Measurements from ENCODE around the gene AKT2. TPM values are rescaled to one million over a fixed set of nuclear protein-coding genes. Genes with fewer than 3 reads are reported as not detected.

AKT2 gene
- total RNA-seq, 1 donor from 2014 or later: 85.1 TPM

GRCh38 chr19:40241125-40241808, 43.9 kb downstream of the AKT2 start:
- peaks cover 2% of the 10 kb centered on the region for H3K27me3 Mint-ChIP-seq (ENCODE audit: insufficient read depth, low read depth)
- Histone ChIP-seq H4K20me1 (ENCODE audit: low read depth) (peaks cover 19% of the 10 kb centered on the region), H3K27me3 (no peaks in the 10 kb centered on the region), H3K79me2 (ENCODE audit: low read depth) (no peaks in the 10 kb centered on the region), H3K4me1 (no peaks in the 10 kb centered on the region), H3K27ac (no peak overlapping the region), H3K36me3 (no peaks in the 10 kb centered on the region), H3K4me3 (no peak overlapping the region), H3K4me2 (no peak overlapping the region), H3F3A (ENCODE audit: low read depth) (no peaks in the 10 kb centered on the region), H2AFZ (replicated peaks) (no peak overlapping the region), H3K9me3 (ENCODE audit: low read depth) (no peaks in the 10 kb centered on the region), H3K9ac (no peak overlapping the region)
- peaks cover 12% of the 10 kb centered on the region for H3K36me3 Mint-ChIP-seq
- no peak overlapping the region for H3K27ac Mint-ChIP-seq
- H3K4me3 Mint-ChIP-seq: no peak overlapping the region
- no peaks in the 10 kb centered on the region for H3K9me3 Mint-ChIP-seq
- TF ChIP-seq, protein P1, sequence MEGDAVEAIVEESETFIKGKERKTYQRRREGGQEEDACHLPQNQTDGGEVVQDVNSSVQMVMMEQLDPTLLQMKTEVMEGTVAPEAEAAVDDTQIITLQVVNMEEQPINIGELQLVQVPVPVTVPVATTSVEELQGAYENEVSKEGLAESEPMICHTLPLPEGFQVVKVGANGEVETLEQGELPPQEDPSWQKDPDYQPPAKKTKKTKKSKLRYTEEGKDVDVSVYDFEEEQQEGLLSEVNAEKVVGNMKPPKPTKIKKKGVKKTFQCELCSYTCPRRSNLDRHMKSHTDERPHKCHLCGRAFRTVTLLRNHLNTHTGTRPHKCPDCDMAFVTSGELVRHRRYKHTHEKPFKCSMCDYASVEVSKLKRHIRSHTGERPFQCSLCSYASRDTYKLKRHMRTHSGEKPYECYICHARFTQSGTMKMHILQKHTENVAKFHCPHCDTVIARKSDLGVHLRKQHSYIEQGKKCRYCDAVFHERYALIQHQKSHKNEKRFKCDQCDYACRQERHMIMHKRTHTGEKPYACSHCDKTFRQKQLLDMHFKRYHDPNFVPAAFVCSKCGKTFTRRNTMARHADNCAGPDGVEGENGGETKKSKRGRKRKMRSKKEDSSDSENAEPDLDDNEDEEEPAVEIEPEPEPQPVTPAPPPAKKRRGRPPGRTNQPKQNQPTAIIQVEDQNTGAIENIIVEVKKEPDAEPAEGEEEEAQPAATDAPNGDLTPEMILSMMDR (IDR thresholded peaks at IDR 0.05): no peak
- TF ChIP-seq EZH2 (IDR thresholded peaks at IDR 0.05) (no peak), EZH2phosphoT487 (IDR thresholded peaks at IDR 0.05) (no peak)
- H3K4me1 Mint-ChIP-seq: peaks cover 12% of the 10 kb centered on the region
- DNase-seq (ENCODE audit: low spot score): no peak

DNA sequence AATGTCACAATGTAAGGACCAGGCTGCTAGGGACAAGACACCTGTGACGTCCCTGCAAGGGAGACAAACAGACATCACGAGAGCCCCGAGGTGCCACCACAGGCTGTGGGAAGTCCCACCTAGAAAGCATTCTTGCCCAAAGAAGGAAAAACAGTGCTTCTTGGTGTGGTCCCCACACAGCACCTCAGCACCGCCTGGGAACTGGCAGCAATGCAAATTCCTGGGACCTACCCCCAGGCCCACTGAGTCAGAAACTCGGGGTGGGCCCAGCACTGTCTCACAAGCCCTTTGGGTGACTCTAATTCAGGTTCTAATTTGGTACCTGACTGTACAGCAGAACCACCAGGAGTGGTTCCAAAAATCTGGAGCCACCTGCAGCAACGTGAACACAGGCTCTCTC, 44.8 kb downstream of the AKT2 start:
- peaks cover 12% of the 10 kb centered on the region for H3K36me3 Mint-ChIP-seq
- H3K9me3 Mint-ChIP-seq: no peaks in the 10 kb centered on the region
- Histone ChIP-seq H2AFZ (replicated peaks) (no peak overlapping the region), H3F3A (ENCODE audit: low read depth) (no peaks in the 10 kb centered on the region), H4K20me1 (ENCODE audit: low read depth) (peaks cover 14% of the 10 kb centered on the region), H3K27me3 (no peaks in the 10 kb centered on the region), H3K9me3 (ENCODE audit: low read depth) (no peaks in the 10 kb centered on the region), H3K27ac (no peak overlapping the region), H3K36me3 (no peaks in the 10 kb centered on the region), H3K4me2 (no peak overlapping the region), H3K9ac (no peak overlapping the region), H3K4me1 (no peaks in the 10 kb centered on the region), H3K79me2 (ENCODE audit: low read depth) (no peaks in the 10 kb centered on the region), H3K4me3 (no peak overlapping the region)
- no peak overlapping the region for H3K4me3 Mint-ChIP-seq
- no peak for DNase-seq (ENCODE audit: low spot score)
- TF ChIP-seq EZH2phosphoT487 (IDR thresholded peaks at IDR 0.05): no peak
- TF ChIP-seq, protein P1 (IDR thresholded peaks at IDR 0.05): no peak
- TF ChIP-seq EZH2 (IDR thresholded peaks at IDR 0.05): no peak
- peaks cover 12% of the 10 kb centered on the region for H3K4me1 Mint-ChIP-seq
- H3K27ac Mint-ChIP-seq: no peak overlapping the region
- peaks cover 2% of the 10 kb centered on the region for H3K27me3 Mint-ChIP-seq (ENCODE audit: insufficient read depth, low read depth)

DNA sequence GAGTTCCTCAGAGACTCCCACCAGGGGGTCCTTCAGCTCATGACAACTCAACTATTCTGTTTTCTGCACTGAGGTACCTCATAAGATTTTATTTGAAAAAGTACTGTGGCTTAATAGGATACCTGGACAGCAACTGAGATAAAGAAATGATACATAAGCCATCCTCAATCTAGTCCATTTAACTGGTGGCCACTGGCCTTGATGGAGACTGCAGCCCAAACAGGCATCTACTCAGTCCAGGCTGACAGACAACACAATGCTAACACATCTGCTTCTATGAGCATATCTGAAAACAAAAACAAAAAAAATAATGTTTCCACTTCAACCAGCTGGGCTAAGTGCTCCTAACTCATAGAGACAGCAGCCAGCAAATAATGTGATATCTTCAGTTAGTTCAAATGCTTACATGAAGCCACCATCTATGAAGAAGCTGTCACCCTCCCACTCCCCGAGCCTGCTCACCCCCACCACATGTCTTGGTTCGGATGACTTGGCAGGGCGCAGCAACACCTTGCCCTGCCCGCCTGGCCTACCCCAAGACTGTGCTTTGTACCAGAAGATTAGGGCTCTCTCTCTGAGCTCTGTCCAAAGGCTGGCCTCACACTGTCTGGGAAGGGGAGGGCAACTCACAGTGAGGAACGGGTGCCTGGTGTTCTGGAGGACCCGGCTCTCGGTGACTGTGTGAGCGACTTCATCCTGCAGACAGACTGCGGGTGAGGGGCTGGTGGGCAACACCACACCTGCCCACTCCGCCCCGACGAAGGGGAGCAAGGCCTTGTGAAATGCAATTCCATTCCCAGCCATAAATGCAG, 45.5 kb downstream of the AKT2 start:
- DNase-seq (ENCODE audit: low spot score): no peak
- peaks cover 2% of the 10 kb centered on the region for H3K27me3 Mint-ChIP-seq (ENCODE audit: insufficient read depth, low read depth)
- H3K79me2 ChIP-seq (ENCODE audit: low read depth): no peaks in the 10 kb centered on the region
- H3K4me2 ChIP-seq: no peak overlapping the region
- H3K27me3 ChIP-seq: no peaks in the 10 kb centered on the region
- no peak overlapping the region for H2AFZ ChIP-seq (replicated peaks)
- peaks cover 7% of the 10 kb centered on the region for H4K20me1 ChIP-seq (ENCODE audit: low read depth)
- H3K27ac Mint-ChIP-seq: peak overlapping the region; percentile 33
- no peak overlapping the region for H3K4me3 ChIP-seq
- H3K9me3 Mint-ChIP-seq: no peaks in the 10 kb centered on the region
- no peaks in the 10 kb centered on the region for H3K4me1 ChIP-seq
- H3K27ac ChIP-seq: no peak overlapping the region
- peaks cover 12% of the 10 kb centered on the region for H3K36me3 Mint-ChIP-seq
- peaks cover 5% of the 10 kb centered on the region for H3K4me1 Mint-ChIP-seq
- TF ChIP-seq, protein P1 (IDR thresholded peaks at IDR 0.05): no peak
- TF ChIP-seq EZH2 (IDR thresholded peaks at IDR 0.05) (no peak), EZH2phosphoT487 (IDR thresholded peaks at IDR 0.05) (no peak)
- H3K4me3 Mint-ChIP-seq: no peak overlapping the region
- no peaks in the 10 kb centered on the region for H3K9me3 ChIP-seq (ENCODE audit: low read depth)
- H3K36me3 ChIP-seq: no peaks in the 10 kb centered on the region
- H3F3A ChIP-seq (ENCODE audit: low read depth): no peaks in the 10 kb centered on the region
- H3K9ac ChIP-seq: no peak overlapping the region
